GM10248 (cell line): ENCODE measurements around the gene PTPRG.

Experiments used
- CTCF ChIA-PET: fragments of 300-600 bp; sonication (Branson Sonifier 250); formaldehyde crosslinking; extraction: SDS; loops from one replicate; lab custom pipeline; 2021; ENCODE audit warnings: antibody characterized with exemption; lab: Yijun Ruan, JAX
- POLR2A ChIA-PET: fragments of 350-650 bp; sonication (Branson Sonifier 250); formaldehyde crosslinking; extraction: SDS; loops from one replicate; lab custom pipeline; 2020; ENCODE audit warnings: antibody characterized with exemption; lab: Yijun Ruan, JAX
- DNase-seq: peaks from one replicate; pipeline ENCODE4 v3.0.0; 2012; ENCODE audit errors: extremely low spot score
- TF ChIP-seq, protein P1 (sequence below): IDR thresholded peaks from 2 replicates; pipeline ENCODE4 v1.5.1; 2012; ENCODE audit warnings: mild to moderate bottlenecking, low read depth; ENCODE audit errors: extremely low read depth, missing control alignments, control extremely low read depth

PTPRG gene

DNA sequence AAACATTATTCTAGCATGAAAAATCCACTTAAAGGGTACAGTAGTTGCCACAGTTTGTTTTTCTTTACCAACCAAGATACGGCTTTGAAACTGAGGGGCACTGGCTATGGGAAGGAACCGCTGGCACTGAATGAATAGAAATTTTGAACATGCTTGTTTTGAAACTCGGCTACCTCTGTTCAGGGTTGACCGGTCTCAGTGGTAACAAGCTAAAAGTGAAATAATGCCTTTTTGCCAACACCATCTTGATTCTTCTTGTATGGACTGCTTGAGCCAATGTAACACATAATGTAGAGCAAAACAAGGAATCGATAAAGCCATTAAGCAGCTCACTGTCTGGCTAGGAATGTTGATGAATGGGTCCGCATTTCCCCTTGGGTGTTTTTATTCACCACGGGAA, 36.5 kb downstream of the PTPRG start:
- ChIA-PET CTCF (no interaction called here), POLR2A (no interaction called here)
- no peak for DNase-seq
- TF ChIP-seq, protein P1, sequence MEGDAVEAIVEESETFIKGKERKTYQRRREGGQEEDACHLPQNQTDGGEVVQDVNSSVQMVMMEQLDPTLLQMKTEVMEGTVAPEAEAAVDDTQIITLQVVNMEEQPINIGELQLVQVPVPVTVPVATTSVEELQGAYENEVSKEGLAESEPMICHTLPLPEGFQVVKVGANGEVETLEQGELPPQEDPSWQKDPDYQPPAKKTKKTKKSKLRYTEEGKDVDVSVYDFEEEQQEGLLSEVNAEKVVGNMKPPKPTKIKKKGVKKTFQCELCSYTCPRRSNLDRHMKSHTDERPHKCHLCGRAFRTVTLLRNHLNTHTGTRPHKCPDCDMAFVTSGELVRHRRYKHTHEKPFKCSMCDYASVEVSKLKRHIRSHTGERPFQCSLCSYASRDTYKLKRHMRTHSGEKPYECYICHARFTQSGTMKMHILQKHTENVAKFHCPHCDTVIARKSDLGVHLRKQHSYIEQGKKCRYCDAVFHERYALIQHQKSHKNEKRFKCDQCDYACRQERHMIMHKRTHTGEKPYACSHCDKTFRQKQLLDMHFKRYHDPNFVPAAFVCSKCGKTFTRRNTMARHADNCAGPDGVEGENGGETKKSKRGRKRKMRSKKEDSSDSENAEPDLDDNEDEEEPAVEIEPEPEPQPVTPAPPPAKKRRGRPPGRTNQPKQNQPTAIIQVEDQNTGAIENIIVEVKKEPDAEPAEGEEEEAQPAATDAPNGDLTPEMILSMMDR: no peak

DNA sequence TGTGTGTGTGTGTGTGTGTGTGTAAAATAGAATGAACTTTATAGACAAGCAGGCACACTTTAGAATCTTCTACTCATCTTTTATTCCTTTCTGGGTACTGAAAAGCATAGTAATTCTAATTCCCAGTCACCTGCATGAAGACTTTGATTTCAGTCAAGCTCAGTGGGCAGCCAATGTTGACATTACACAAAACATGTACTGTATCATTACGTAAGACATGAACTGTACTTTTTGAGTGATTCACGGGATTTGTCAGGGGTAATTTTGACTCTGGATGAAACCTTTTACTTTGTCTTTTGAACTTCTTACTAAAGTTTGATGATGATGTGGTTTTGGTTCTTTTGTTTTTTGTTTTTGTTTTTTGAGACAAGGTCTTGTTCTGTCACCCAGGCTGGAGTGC, 38.8 kb downstream of the PTPRG start:
- ChIA-PET CTCF (no interaction called here), POLR2A (no interaction called here)
- TF ChIP-seq, protein P1: no peak
- DNase-seq: no peak

DNA sequence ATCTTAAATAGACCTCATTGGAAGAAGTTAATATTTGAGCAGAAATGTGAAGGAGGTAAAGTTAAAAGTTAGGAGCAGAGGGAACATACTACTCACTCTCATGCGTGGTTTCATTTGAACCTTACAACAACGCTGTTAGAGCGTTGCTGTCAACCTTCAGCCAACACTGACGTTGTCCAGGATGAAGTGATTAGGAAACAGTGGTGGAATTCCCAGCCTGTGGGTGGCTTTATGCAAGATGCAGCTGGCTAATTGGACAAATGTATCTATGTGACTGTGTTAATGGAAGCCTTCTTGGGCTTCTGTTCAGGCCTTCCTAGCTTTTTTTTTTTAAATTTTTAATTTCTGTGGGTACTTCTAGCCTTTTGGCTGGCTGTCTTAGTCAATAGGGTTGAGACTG, 40.5 kb downstream of the PTPRG start:
- TF ChIP-seq, protein P1: no peak
- CTCF ChIA-PET: no interaction called here
- POLR2A ChIA-PET: no interaction called here
- no peak for DNase-seq

DNA sequence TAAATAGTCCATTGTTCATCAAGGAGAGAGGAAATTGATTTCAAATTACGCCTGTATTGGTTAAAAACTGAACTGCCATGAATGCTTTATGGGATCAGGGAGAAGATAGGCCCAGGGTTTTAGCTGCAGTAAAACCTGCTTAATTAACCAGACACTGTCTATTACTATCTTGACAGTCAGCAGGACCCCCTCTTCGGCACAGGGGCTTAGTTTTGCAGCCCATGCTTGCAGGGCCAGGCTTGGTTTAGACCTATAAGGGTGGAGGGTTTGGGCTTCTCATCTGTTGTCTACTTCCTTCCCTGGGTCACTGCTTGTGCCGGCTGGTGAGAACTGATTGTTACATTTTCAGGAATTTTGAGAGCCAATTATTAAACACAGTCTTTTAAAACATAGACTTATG, 41.1 kb downstream of the PTPRG start:
- TF ChIP-seq, protein P1: no peak
- ChIA-PET POLR2A (no interaction called here), CTCF (no interaction called here)
- DNase-seq: no peak

DNA sequence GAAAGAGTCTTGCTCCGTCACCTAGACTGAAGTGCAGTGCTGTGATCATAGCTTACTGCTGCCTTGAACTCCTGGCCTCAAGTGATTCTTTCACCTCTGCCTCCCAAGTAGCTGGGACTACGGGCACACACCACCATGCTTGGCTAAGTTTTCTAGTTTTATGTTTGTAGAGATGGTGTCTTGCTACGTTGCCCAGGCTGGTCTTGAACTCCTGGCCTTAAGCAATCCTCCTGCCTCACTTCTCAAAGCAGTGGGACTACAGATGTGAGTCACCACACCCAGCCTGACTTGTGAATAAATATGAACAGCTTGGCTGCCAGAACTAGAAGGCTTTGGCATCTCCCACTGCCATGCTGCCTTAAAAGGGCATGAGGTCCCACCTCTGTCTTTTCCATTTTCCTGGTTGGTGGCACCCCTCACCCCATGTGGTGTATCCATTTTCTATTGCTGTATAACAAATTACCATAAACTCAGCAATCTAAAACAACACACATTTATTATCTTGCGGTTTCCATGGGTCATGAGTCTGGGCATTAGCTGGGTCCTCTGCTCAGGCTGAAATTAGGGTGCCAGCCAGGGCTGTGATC, 44.3 kb downstream of the PTPRG start:
- ChIA-PET CTCF (no interaction called here), POLR2A (no interaction called here)
- DNase-seq: no peak
- TF ChIP-seq, protein P1: no peak

DNA sequence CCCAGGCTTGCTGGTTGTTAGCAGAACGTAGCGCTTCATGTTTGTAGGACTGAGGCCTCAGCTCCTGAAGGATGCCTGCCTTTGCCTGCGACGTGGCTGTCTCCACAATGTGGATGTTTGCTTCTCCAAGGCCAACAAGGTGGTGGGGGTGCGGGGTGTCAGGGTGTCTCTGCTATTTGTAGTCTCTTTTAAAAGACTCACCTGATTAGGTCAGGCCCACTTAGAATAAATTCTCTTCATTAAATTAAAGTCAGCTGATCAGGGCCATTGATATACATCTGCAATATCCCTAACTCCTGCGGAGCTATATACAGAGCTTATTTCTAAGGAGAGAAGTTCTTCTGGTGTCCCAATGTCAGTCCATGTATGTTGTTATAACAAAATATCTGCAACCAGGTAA, 44.8 kb downstream of the PTPRG start:
- CTCF ChIA-PET: no interaction called here
- POLR2A ChIA-PET: no interaction called here
- no peak for DNase-seq
- TF ChIP-seq, protein P1: no peak
